PFSK-1 (cell line): Measurements from ENCODE around the gene FMN1.

Source experiments
- REST ChIP-seq, 2 experiments: IDR thresholded peaks; 2 replicates each; pipeline versions ENCODE4 v1.6.1 to v1.8.0; 2011 to 2012; ENCODE audit warnings: low read depth in 2 of 2, low read length in 2 of 2, control low read depth in 1 of 2, inconsistent platforms in 1 of 2, mild to moderate bottlenecking in 1 of 2, moderate library complexity in 1 of 2; ENCODE audit not compliant: insufficient read depth in 1 of 2
- TAF1 ChIP-seq: IDR thresholded peaks from 2 replicates; pipeline ENCODE4 v1.6.1; 2012; ENCODE audit warnings: low read length, control low read depth, borderline replicate concordance; ENCODE audit not compliant: insufficient read depth

GRCh38 chr15:33145447-33145846 lies 49.1 kb downstream of the FMN1 start:
- TF ChIP-seq TAF1 (no peak), REST (IDR thresholded peaks at IDR 0.05; ENCODE audit: insufficient read depth in 1 of 2, low read depth in 2 of 2, low read length in 2 of 2) (no peak)
